Neural cell (in vitro differentiated cells): ENCODE data around the gene HACL1. TPM values are rescaled to one million over a fixed set of nuclear protein-coding genes. Genes with fewer than 3 reads are reported as not detected.

Source experiments
- H2AFZ ChIP-seq: fragments of 200-600, 300-800 bp; sonication (generic), shearing (Covaris generic); 2 replicates; pipeline ENCODE4 v1.6.0; 2014; ENCODE audit warnings: low read depth, mild to moderate bottlenecking, antibody characterized with exemption, low read length, moderate library complexity
- H3F3A ChIP-seq: fragments of 200-600 bp; shearing (Covaris generic); 2 replicates; pipeline ENCODE4 v1.6.1; 2016; ENCODE audit warnings: mild to moderate bottlenecking, moderate library complexity, mixed read lengths, antibody characterized with exemption, low read length; ENCODE audit not compliant: insufficient read depth, poor library complexity, severe bottlenecking
- H3K27ac ChIP-seq: fragments of 200-600, 300-800 bp; sonication (generic), shearing (Covaris generic); 2 replicates; pipeline ENCODE4 v1.5.1; 2014; ENCODE audit warnings: mild to moderate bottlenecking, low read length, moderate library complexity
- H3K27me3 ChIP-seq: fragments of 300-800, 200-600 bp; sonication (generic), shearing (Covaris generic); 2 replicates; pipeline ENCODE4 v1.6.0; 2014; ENCODE audit warnings: mild to moderate bottlenecking, low read depth, low read length, moderate library complexity; ENCODE audit not compliant: insufficient read depth
- H3K36me3 ChIP-seq: fragments of 300-800, 200-600 bp; sonication (generic), shearing (Covaris generic); 2 replicates; pipeline ENCODE4 v1.5.1; 2014; ENCODE audit warnings: mild to moderate bottlenecking, antibody characterized with exemption, low read length, moderate library complexity; ENCODE audit not compliant: insufficient read depth
- H3K4me2 ChIP-seq: fragments of 300-800, 200-600 bp; sonication (generic), shearing (Covaris generic); 2 replicates; pipeline ENCODE4 v1.6.0; 2014; ENCODE audit warnings: mild to moderate bottlenecking, low read length
- H3K4me3 ChIP-seq: fragments of 300-800, 200-600 bp; sonication (generic), shearing (Covaris generic); 2 replicates; pipeline ENCODE4 v1.5.1; 2014; ENCODE audit warnings: mild to moderate bottlenecking, low read length, moderate library complexity
- H3K79me2 ChIP-seq: fragments of 200-600 bp; shearing (Covaris generic); replicated peaks from 2 replicates; pipeline ENCODE4 v1.6.0; 2014; ENCODE audit warnings: mild to moderate bottlenecking, low read length, moderate library complexity; ENCODE audit not compliant: insufficient read depth
- H3K9ac ChIP-seq: fragments of 300-800, 200-600 bp; sonication (generic), shearing (Covaris generic); 2 replicates; pipeline ENCODE4 v1.6.1; 2016; ENCODE audit warnings: mild to moderate bottlenecking, low read length, mixed read lengths
- H3K9me2 ChIP-seq: fragments of 200-600 bp; shearing (Covaris generic); 2 replicates; pipeline ENCODE4 v1.6.1; 2016; ENCODE audit warnings: mild to moderate bottlenecking, low read length, mixed read lengths; ENCODE audit not compliant: insufficient read depth
- H3K9me3 ChIP-seq: fragments of 200-600, 300-800 bp; sonication (generic), shearing (Covaris generic); 2 replicates; pipeline ENCODE4 v1.6.1; 2016; ENCODE audit warnings: mild to moderate bottlenecking, mixed run types, low read length, moderate library complexity, mixed read lengths
- H4K20me1 ChIP-seq: fragments of 200-600 bp; shearing (Covaris generic); 2 replicates; pipeline ENCODE4 v1.6.1; 2016; ENCODE audit warnings: mild to moderate bottlenecking, mixed run types; ENCODE audit not compliant: insufficient read depth
- EP300 ChIP-seq: fragments of 450-650 bp; conservative IDR thresholded peaks from 2 replicates; pipeline ENCODE4 v1.6.1; 2014; ENCODE audit warnings: antibody characterized with exemption, mild to moderate bottlenecking, moderate library complexity; ENCODE audit not compliant: poor library complexity, severe bottlenecking
- EZH2 ChIP-seq: fragments of 200-600, 300-800 bp; shearing (Covaris generic), sonication (generic); IDR thresholded peaks from 2 replicates; pipeline ENCODE4 v1.6.1; 2014; ENCODE audit warnings: antibody characterized with exemption, low read length, borderline replicate concordance, mild to moderate bottlenecking; ENCODE audit not compliant: insufficient read depth, poor library complexity, severe bottlenecking
- MXI1 ChIP-seq: fragments of 450-650 bp; conservative IDR thresholded peaks from 2 replicates; pipeline ENCODE4 v1.6.1; 2014; ENCODE audit warnings: antibody characterized with exemption, mild to moderate bottlenecking; ENCODE audit not compliant: poor library complexity, severe bottlenecking
- POLR2AphosphoS5 ChIP-seq: IDR thresholded peaks from 2 replicates; pipeline ENCODE4 v1.6.1; 2012
- RAD21 ChIP-seq: fragments of 450-650 bp; conservative IDR thresholded peaks from 2 replicates; pipeline ENCODE4 v1.6.1; 2014; ENCODE audit warnings: antibody characterized with exemption, mild to moderate bottlenecking, moderate library complexity
- SMC3 ChIP-seq: fragments of 450-650 bp; conservative IDR thresholded peaks from 2 replicates; pipeline ENCODE4 v1.6.1; 2014; ENCODE audit warnings: antibody characterized with exemption, mild to moderate bottlenecking, moderate library complexity; ENCODE audit not compliant: poor library complexity
- TAF1 ChIP-seq: IDR thresholded peaks from 2 replicates; pipeline ENCODE4 v1.6.1; 2012; ENCODE audit warnings: low read depth
- polyA plus RNA-seq: library from polyadenylated mRNA; depleted of rRNA; stranded (reverse); fragments of >200 nt; gene quantifications from 2 replicates; pipeline ENCODE4 v1.2.3, GENCODE V29; 2014
- TF ChIP-seq, protein P1 (sequence below): fragments of 450-650 bp; IDR thresholded peaks from 2 replicates; pipeline ENCODE4 v1.5.1; 2014; ENCODE audit warnings: antibody characterized with exemption, mild to moderate bottlenecking, moderate library complexity; ENCODE audit not compliant: poor library complexity, severe bottlenecking
- TF ChIP-seq, protein P2 (sequence below): IDR thresholded peaks from 2 replicates; pipeline ENCODE4 v1.6.1; 2012; ENCODE audit warnings: borderline replicate concordance

The HACL1 gene
- polyA plus RNA-seq, 1 donor from 2014 or later: 26.0 TPM

DNA sequence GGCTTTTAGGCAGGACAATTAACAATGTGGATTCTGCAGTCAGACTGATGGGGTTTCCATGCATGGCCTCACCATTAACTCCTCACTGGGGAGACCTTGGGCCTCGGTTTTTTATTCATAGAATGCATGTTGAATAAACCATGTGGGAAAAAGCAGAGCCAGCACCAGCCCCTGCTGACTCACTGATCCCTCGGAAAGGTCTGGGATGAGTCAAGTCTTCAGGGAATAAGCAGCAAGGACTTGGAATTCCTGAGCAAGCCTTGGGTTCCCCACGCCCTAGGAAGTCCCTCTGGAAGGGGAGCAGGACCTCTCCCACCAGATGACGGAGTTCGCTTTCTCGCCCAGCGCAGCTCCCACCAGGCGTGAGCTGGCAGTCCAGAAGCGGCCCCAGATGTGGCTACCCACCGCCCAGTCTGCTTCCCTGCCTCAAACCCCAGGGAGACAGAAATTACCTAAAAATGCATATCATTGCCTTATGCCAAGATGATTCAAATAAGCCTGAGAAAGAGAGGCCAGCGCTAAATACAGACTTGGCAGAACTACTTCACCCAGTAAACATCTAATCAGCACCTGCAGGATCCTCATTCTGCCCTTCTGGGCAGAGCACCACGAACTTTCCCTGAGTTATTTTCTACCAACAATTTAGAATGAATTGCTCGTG, 45.6 kb upstream of the HACL1 start:
- Histone ChIP-seq H3K4me2 (no peak overlapping the region), H3K9me2 (no peaks in the 10 kb centered on the region), H3K36me3 (no peaks in the 10 kb centered on the region), H2AFZ (no peak overlapping the region), H4K20me1 (no peaks in the 10 kb centered on the region), H3K27me3 (no peaks in the 10 kb centered on the region), H3K9me3 (no peaks in the 10 kb centered on the region), H3K79me2 (no peaks in the 10 kb centered on the region), H3K9ac (no peak overlapping the region), H3K27ac (no peak overlapping the region), H3F3A (no peaks in the 10 kb centered on the region), H3K4me3 (no peak overlapping the region)
- TF ChIP-seq SMC3 (no peak), EP300 (no peak), EZH2 (no peak), RAD21 (no peak), MXI1 (no peak), POLR2AphosphoS5 (no peak), TAF1 (no peak)
- TF ChIP-seq, protein P1, sequence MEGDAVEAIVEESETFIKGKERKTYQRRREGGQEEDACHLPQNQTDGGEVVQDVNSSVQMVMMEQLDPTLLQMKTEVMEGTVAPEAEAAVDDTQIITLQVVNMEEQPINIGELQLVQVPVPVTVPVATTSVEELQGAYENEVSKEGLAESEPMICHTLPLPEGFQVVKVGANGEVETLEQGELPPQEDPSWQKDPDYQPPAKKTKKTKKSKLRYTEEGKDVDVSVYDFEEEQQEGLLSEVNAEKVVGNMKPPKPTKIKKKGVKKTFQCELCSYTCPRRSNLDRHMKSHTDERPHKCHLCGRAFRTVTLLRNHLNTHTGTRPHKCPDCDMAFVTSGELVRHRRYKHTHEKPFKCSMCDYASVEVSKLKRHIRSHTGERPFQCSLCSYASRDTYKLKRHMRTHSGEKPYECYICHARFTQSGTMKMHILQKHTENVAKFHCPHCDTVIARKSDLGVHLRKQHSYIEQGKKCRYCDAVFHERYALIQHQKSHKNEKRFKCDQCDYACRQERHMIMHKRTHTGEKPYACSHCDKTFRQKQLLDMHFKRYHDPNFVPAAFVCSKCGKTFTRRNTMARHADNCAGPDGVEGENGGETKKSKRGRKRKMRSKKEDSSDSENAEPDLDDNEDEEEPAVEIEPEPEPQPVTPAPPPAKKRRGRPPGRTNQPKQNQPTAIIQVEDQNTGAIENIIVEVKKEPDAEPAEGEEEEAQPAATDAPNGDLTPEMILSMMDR: no peak
- TF ChIP-seq, protein P2, sequence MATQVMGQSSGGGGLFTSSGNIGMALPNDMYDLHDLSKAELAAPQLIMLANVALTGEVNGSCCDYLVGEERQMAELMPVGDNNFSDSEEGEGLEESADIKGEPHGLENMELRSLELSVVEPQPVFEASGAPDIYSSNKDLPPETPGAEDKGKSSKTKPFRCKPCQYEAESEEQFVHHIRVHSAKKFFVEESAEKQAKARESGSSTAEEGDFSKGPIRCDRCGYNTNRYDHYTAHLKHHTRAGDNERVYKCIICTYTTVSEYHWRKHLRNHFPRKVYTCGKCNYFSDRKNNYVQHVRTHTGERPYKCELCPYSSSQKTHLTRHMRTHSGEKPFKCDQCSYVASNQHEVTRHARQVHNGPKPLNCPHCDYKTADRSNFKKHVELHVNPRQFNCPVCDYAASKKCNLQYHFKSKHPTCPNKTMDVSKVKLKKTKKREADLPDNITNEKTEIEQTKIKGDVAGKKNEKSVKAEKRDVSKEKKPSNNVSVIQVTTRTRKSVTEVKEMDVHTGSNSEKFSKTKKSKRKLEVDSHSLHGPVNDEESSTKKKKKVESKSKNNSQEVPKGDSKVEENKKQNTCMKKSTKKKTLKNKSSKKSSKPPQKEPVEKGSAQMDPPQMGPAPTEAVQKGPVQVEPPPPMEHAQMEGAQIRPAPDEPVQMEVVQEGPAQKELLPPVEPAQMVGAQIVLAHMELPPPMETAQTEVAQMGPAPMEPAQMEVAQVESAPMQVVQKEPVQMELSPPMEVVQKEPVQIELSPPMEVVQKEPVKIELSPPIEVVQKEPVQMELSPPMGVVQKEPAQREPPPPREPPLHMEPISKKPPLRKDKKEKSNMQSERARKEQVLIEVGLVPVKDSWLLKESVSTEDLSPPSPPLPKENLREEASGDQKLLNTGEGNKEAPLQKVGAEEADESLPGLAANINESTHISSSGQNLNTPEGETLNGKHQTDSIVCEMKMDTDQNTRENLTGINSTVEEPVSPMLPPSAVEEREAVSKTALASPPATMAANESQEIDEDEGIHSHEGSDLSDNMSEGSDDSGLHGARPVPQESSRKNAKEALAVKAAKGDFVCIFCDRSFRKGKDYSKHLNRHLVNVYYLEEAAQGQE: no peak

DNA sequence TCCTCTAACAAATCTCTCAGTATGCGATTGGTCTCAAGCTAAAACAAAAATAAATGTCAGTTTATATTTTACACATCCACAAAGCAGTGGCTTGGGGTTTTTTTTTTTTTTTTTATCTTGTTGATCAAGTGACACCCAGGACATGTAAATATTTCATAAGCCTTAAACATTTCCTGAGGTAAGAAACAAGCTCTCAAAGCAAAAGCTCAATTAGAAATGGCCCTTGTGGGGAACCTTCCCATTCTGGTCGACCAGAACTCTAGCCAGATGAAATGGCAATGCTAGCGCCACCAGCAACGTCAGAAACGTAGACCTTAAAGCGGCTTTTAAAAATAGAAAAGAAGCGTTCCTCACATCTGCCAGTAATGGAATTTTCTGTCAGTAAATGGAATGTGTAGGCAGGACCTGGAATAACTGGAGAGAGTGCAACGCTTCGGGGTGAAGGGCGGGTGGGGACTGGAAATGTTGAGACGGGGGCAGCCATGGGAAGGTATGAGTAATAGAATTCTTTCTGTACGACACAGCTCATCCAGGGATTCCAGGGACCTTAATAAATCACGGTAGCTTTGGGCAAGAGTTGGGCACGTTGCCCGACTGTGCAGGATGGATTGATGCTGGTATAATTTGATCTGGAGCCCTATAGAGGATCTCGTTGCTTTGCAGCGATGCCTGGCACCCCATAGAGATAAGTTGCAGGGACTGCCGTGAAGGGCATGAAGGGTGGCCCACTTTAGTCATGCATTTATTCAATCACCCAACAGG, 44.6 kb upstream of the HACL1 start:
- Histone ChIP-seq H3K4me3 (no peak overlapping the region), H3K27ac (no peak overlapping the region), H3F3A (no peaks in the 10 kb centered on the region), H4K20me1 (no peaks in the 10 kb centered on the region), H3K36me3 (no peaks in the 10 kb centered on the region), H2AFZ (no peak overlapping the region), H3K4me2 (no peak overlapping the region), H3K9ac (no peak overlapping the region), H3K9me2 (no peaks in the 10 kb centered on the region), H3K27me3 (no peaks in the 10 kb centered on the region), H3K79me2 (no peaks in the 10 kb centered on the region), H3K9me3 (no peaks in the 10 kb centered on the region)
- TF ChIP-seq RAD21 (no peak), SMC3 (no peak), POLR2AphosphoS5 (no peak), EP300 (no peak), MXI1 (no peak)
